ENCODE data around the gene TTC9. TPM values are rescaled to one million over a fixed set of nuclear protein-coding genes. Genes with fewer than 3 reads are reported as not detected.
"Not testable (repeated sequence)": the region's sequence is repeated elsewhere in the genome, so short reads cannot be mapped to it uniquely, and the experiment has no call there.

Gene TTC9
- total RNA-seq, 1 experiment from 2014 or later, result 4.7 TPM

DNA sequence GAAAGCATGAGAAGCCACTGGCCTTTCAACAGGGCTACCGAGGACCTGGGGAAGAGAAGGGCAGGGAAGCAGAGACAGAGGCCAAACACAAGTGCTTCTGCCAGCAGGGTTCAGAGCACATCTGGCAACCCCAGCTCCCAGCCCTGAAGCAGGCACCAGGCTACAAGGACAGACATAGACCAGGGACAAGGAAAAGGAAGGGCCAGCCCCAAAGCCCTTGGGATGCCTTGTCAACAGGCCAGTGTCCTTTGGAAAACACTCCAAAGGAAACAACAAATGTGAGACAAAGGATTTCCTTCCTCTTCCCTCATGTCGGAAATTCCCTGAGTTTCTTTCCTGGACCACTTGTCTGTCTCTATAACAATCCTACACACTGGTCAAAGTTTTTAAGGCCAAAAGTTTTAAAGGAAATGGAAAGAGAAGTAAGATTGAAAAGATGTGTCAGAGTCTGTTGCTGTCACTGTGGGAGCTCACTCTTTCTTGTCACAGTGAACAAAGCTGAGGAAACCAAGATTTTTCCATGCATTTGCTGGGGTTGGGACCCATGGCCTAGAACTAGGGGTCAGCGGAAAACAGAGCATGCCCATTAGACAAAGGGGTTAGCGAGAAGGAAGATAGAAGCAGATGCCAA, 59.4 kb downstream of the TTC9 start:
- intact Hi-C loops (cut with micrococcal nuclease; ENCODE audit: unreplicated experiment), result no loop called here
- no TSS peak for BruUV-seq (replicated peaks)
- H3K36me3 ChIP-seq (ENCODE audit: insufficient read depth, low read length, poor library complexity, severe bottlenecking), result no peaks in the 10 kb centered on the region
- no peak for TF ChIP-seq EZH2 (IDR thresholded peaks at IDR 0.05; ENCODE audit: borderline replicate concordance, low read depth, low read length, poor library complexity, severe bottlenecking)
- TF ChIP-seq, protein P1, sequence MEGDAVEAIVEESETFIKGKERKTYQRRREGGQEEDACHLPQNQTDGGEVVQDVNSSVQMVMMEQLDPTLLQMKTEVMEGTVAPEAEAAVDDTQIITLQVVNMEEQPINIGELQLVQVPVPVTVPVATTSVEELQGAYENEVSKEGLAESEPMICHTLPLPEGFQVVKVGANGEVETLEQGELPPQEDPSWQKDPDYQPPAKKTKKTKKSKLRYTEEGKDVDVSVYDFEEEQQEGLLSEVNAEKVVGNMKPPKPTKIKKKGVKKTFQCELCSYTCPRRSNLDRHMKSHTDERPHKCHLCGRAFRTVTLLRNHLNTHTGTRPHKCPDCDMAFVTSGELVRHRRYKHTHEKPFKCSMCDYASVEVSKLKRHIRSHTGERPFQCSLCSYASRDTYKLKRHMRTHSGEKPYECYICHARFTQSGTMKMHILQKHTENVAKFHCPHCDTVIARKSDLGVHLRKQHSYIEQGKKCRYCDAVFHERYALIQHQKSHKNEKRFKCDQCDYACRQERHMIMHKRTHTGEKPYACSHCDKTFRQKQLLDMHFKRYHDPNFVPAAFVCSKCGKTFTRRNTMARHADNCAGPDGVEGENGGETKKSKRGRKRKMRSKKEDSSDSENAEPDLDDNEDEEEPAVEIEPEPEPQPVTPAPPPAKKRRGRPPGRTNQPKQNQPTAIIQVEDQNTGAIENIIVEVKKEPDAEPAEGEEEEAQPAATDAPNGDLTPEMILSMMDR (conservative IDR thresholded peaks at IDR 0.05; ENCODE audit: low read depth, low read length), result no peak
- ChIA-PET POLR2A (ENCODE audit: low non-redundant PET) (no interaction called here), CTCF (no interaction called here)
- no peaks in the 10 kb centered on the region for H3K27me3 ChIP-seq (replicated peaks; ENCODE audit: insufficient read depth, low read depth, low read length, poor library complexity)
- H3K4me3 ChIP-seq (ENCODE audit: low read depth, low read length, poor library complexity, severe bottlenecking), result no peak overlapping the region
- no peaks in the 10 kb centered on the region for H3K4me1 ChIP-seq (ENCODE audit: insufficient read depth, low read length, poor library complexity, severe bottlenecking)
- no peaks in the 10 kb centered on the region for H3K9me3 ChIP-seq (ENCODE audit: low read depth, low read length, poor library complexity, severe bottlenecking)
- no peak overlapping the region for H3K27ac ChIP-seq (ENCODE audit: low read depth, low read length, poor library complexity, severe bottlenecking)
- DNase-seq (ENCODE audit: low spot score), result no peak

DNA sequence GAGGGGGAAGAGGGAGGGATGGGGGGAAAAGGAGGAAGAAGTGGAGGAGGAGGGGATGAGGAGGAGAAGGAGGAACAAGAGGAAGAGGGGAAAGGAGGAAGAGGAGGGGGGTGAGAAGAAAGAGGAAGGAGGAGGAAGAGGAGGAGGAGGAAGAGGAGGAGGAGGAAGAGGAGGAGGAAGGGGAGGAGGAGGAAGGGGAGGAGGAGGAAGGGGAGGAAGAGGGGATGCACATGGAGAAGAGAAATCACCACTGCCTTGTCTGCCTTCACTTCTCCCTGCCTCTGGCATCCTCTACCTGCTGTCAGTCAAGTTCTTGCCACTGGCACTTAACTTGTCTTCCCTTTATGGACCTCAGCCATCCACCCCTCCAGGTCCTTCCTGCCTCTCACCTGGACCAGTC, 59.9 kb downstream of the TTC9 start:
- H3K36me3 ChIP-seq (ENCODE audit: insufficient read depth, low read length, poor library complexity, severe bottlenecking), result no peaks in the 10 kb centered on the region
- DNase-seq (ENCODE audit: low spot score), result no peak
- H3K9me3 ChIP-seq (ENCODE audit: low read depth, low read length, poor library complexity, severe bottlenecking), result no peaks in the 10 kb centered on the region
- no peak for TF ChIP-seq EZH2 (IDR thresholded peaks at IDR 0.05; ENCODE audit: borderline replicate concordance, low read depth, low read length, poor library complexity, severe bottlenecking)
- H3K27me3 ChIP-seq (replicated peaks; ENCODE audit: insufficient read depth, low read depth, low read length, poor library complexity), result no peaks in the 10 kb centered on the region
- H3K27ac ChIP-seq (ENCODE audit: low read depth, low read length, poor library complexity, severe bottlenecking), result no peak overlapping the region
- no TSS peak for BruUV-seq (replicated peaks)
- POLR2A ChIA-PET (ENCODE audit: low non-redundant PET), result no interaction called here
- CTCF ChIA-PET, result no interaction called here
- H3K4me1 ChIP-seq (ENCODE audit: insufficient read depth, low read length, poor library complexity, severe bottlenecking), result peaks cover 5% of the 10 kb centered on the region
- intact Hi-C loops (cut with micrococcal nuclease; ENCODE audit: unreplicated experiment), result no loop called here
- no peak overlapping the region for H3K4me3 ChIP-seq (ENCODE audit: low read depth, low read length, poor library complexity, severe bottlenecking)

DNA sequence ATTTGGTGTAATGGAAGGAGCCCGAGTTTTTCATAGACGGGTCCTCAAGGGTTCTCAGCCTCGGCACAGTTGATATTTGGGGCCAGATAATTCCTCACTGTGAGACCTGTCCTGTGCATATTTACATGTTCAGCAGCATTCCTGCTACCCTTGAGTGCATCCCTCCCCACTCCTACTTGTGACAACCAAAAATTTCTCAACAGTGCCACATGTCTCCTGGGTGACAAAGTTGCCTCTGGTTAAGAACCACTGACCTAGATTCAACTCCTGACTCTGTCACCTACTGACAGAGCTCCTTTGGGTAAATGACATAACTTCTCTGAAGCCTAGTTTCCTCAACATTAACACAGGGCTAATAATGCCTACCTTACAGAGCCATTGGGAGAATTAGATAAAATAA, 60.4 kb downstream of the TTC9 start:
- no peaks in the 10 kb centered on the region for H3K36me3 ChIP-seq (ENCODE audit: insufficient read depth, low read length, poor library complexity, severe bottlenecking)
- DNase-seq (ENCODE audit: low spot score), result no peak
- no peaks in the 10 kb centered on the region for H3K27me3 ChIP-seq (replicated peaks; ENCODE audit: insufficient read depth, low read depth, low read length, poor library complexity)
- ChIA-PET POLR2A (ENCODE audit: low non-redundant PET) (no interaction called here), CTCF (no interaction called here)
- intact Hi-C loops (cut with micrococcal nuclease; ENCODE audit: unreplicated experiment), result no loop called here
- H3K9me3 ChIP-seq (ENCODE audit: low read depth, low read length, poor library complexity, severe bottlenecking), result no peaks in the 10 kb centered on the region
- no peak overlapping the region for H3K27ac ChIP-seq (ENCODE audit: low read depth, low read length, poor library complexity, severe bottlenecking)
- BruUV-seq (replicated peaks), result no TSS peak
- TF ChIP-seq, protein P1 (conservative IDR thresholded peaks at IDR 0.05; ENCODE audit: low read depth, low read length), result no peak
- TF ChIP-seq EZH2 (IDR thresholded peaks at IDR 0.05; ENCODE audit: borderline replicate concordance, low read depth, low read length, poor library complexity, severe bottlenecking), result no peak
- peaks cover 10% of the 10 kb centered on the region for H3K4me1 ChIP-seq (ENCODE audit: insufficient read depth, low read length, poor library complexity, severe bottlenecking)
- H3K4me3 ChIP-seq (ENCODE audit: low read depth, low read length, poor library complexity, severe bottlenecking), result no peak overlapping the region

DNA sequence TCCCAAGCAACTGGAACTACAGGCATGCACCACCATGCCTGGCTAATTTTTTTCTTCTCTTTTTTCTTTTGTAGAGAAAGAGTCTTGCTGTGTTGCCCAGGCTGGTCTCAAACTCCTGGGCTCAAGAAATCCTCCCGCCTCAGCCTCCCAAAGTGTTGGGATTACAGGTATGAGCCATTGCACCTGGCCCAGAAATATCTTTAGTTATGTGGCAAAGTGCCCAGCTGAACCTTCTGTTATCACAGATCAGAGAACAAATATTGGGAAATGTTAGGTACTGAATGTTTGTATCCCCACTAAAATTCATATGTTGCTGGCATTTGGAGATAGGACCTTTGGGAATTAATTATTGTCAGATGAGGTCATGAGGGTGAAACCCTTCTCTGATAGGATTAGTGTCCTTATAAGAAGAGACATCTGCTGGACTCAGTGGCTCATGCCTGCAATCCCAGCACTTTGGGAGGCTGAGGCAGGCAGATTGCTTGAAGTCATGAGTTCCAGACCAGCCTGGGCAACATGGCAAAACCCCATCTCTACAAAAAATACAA, 62.0 kb downstream of the TTC9 start:
- DNase-seq (ENCODE audit: low spot score); BruUV-seq (replicated peaks); H3K4me3 ChIP-seq (ENCODE audit: low read depth, low read length, poor library complexity, severe bottlenecking); H3K27me3 ChIP-seq (replicated peaks; ENCODE audit: insufficient read depth, low read depth, low read length, poor library complexity); H3K27ac ChIP-seq (ENCODE audit: low read depth, low read length, poor library complexity, severe bottlenecking); intact Hi-C loops (cut with micrococcal nuclease; ENCODE audit: unreplicated experiment); CTCF ChIA-PET; H3K9me3 ChIP-seq (ENCODE audit: low read depth, low read length, poor library complexity, severe bottlenecking); H3K36me3 ChIP-seq (ENCODE audit: insufficient read depth, low read length, poor library complexity, severe bottlenecking): not testable (repeated sequence)
- POLR2A ChIA-PET (ENCODE audit: low non-redundant PET), result interaction anchor here (0.7 kb wide), 1 partner anchor 123 kb away, joined by 6 read pairs; no protein-coding TSS in a partner anchor
- H3K4me1 ChIP-seq (ENCODE audit: insufficient read depth, low read length, poor library complexity, severe bottlenecking), result peaks cover 16% of the 10 kb centered on the region

Measured in A673 (cell line).